HepG2 (cell line): ENCODE measurements around the gene AMDHD1. TPM values are rescaled to one million over a fixed set of nuclear protein-coding genes. Genes with fewer than 3 reads are reported as not detected.

Source experiments
- ATAC-seq: fragments of 200-7000 bp; cut with Tn5 transposase; 3 replicates; pipeline ENCODE4 v1.9.1; 2020; ENCODE audit warnings: mild to moderate bottlenecking, moderate library complexity
- BruUV-seq: library from RNA; stranded (reverse); fragments of 400-500 nt; replicated peaks from 2 replicates; lab custom pipeline; 2021; lab: Mats Ljungman, UMichigan
- CTCF ChIA-PET: fragments of 300-600 bp; formaldehyde crosslinking; extraction: SDS; loops from one replicate; lab custom pipeline; 2021; ENCODE audit warnings: low total read pairs, inconsistent platforms, low intra/inter-chr PET ratio; lab: Yijun Ruan, JAX
- POLR2A ChIA-PET: fragments of 350-600 bp; sonication (Branson Sonifier 250); formaldehyde crosslinking; loops from one replicate; lab custom pipeline; 2020; ENCODE audit warnings: antibody characterized with exemption, inconsistent platforms; lab: Yijun Ruan, JAX
- DNase-seq: peaks from one replicate; pipeline ENCODE4 v3.0.0-alpha.2; 2015; ENCODE audit warnings: low spot score
- FAIRE-seq: peaks from 3 replicates; lab custom pipeline; 2011; peaks lifted over from hg19 to GRCh38; lab: Jason Lieb, UNC
- H2AFZ ChIP-seq: one replicate; pipeline ENCODE4 v1.6.1; 2011; ENCODE audit warnings: low read length, inconsistent platforms
- H3K27ac ChIP-seq: fragments of 300-600 bp; 3 replicates; pipeline ENCODE4 v1.8.0; 2011; ENCODE audit warnings: mixed run types, mild to moderate bottlenecking, mixed read lengths, low read length, inconsistent platforms; ENCODE audit not compliant: insufficient read depth; ENCODE audit errors: extremely low read length
- H3K27me3 ChIP-seq, 2 experiments: fragments of 200-600 bp in 1 of 2; 2 replicates in 1 of 2; 3 replicates in 1 of 2; pipeline versions ENCODE4 v1.6.0 to v1.8.0; 2011; ENCODE audit warnings: low read length in 2 of 2, mild to moderate bottlenecking in 2 of 2, moderate library complexity in 2 of 2, inconsistent platforms in 1 of 2; ENCODE audit not compliant: insufficient read depth in 2 of 2, control insufficient read depth in 1 of 2
- H3K36me3 ChIP-seq, 2 experiments: fragments of 200-600 bp in 1 of 2; replicated peaks in 1 of 2; 2 replicates in 1 of 2; 3 replicates in 1 of 2; pipeline versions ENCODE4 v1.5.1 to v1.8.0; 2011; ENCODE audit warnings: low read length in 2 of 2, inconsistent platforms in 1 of 2; ENCODE audit not compliant: insufficient read depth in 2 of 2, control insufficient read depth in 1 of 2
- H3K4me1 ChIP-seq: 2 replicates; pipeline ENCODE4 v1.5.1; 2012; ENCODE audit warnings: low read length, inconsistent platforms; ENCODE audit not compliant: insufficient read depth
- H3K4me2 ChIP-seq: 2 replicates; pipeline ENCODE4 v1.6.0; 2011; ENCODE audit warnings: low read depth, low read length, inconsistent platforms
- H3K4me3 ChIP-seq, 3 experiments: fragments of 200-600 bp in 1 of 3; sonication (generic), shearing (Covaris generic) in 1 of 3; replicated peaks in 1 of 3; 2 replicates each; pipeline ENCODE4 v1.5.1; 2011 to 2016; ENCODE audit warnings: low read length in 3 of 3, inconsistent platforms in 2 of 3, low read depth in 2 of 3, mild to moderate bottlenecking in 2 of 3, control low read depth in 1 of 3, mixed read lengths in 1 of 3; ENCODE audit not compliant: insufficient read depth in 1 of 3
- H3K79me2 ChIP-seq: one replicate; pipeline ENCODE4 v1.6.1; 2011; ENCODE audit warnings: low read length, inconsistent platforms; ENCODE audit not compliant: insufficient read depth
- H3K9ac ChIP-seq: 2 replicates; pipeline ENCODE4 v1.6.0; 2011; ENCODE audit warnings: mild to moderate bottlenecking, low read depth, low read length, inconsistent platforms; ENCODE audit not compliant: insufficient read depth
- H3K9me3 ChIP-seq: 2 replicates; pipeline ENCODE4 v1.5.1; 2012; ENCODE audit warnings: mild to moderate bottlenecking, low read length
- H4K20me1 ChIP-seq: 2 replicates; pipeline ENCODE4 v1.6.0; 2011; ENCODE audit warnings: inconsistent platforms, mild to moderate bottlenecking, low read length, moderate library complexity; ENCODE audit not compliant: insufficient read depth
- CTCF ChIP-seq: sonication (generic); formaldehyde crosslinking; IDR thresholded peaks from 2 replicates; pipeline ENCODE4 v1.5.0; 2020; ENCODE audit warnings: mild to moderate bottlenecking, missing genetic modification reagents, moderate library complexity
- NFYC ChIP-seq: IDR thresholded peaks from 2 replicates; pipeline ENCODE4 v1.6.1; 2016; ENCODE audit warnings: missing genetic modification reagents, missing compliant biosample characterization
- RAD21 ChIP-seq: fragments of 450-650 bp; formaldehyde crosslinking; IDR thresholded peaks from 2 replicates; pipeline ENCODE4 v1.5.0; 2020; ENCODE audit warnings: mild to moderate bottlenecking
- SIX1 ChIP-seq: sonication (generic); formaldehyde crosslinking; IDR thresholded peaks from 2 replicates; pipeline ENCODE4 v1.4.0; 2020; ENCODE audit warnings: missing genetic modification reagents, borderline replicate concordance
- SMC3 ChIP-seq: IDR thresholded peaks from 2 replicates; pipeline ENCODE4 v1.6.1; 2011; ENCODE audit warnings: low read length, improper control_type of control experiment
- SOX13 ChIP-seq, 3 experiments: fragments of 450-650 bp in 1 of 3; sonication (generic) in 1 of 3; formaldehyde crosslinking in 1 of 3; IDR thresholded peaks in 2 of 3; conservative IDR thresholded peaks in 1 of 3; 2 replicates each; pipeline versions ENCODE4 v1.5.0 to v1.6.1; 2016 to 2020; ENCODE audit warnings: antibody characterized with exemption in 1 of 3, mild to moderate bottlenecking in 1 of 3, missing compliant biosample characterization in 1 of 3, missing genetic modification reagents in 1 of 3, moderate library complexity in 1 of 3
- STAG1 ChIP-seq: sonication (generic); formaldehyde crosslinking; IDR thresholded peaks from 2 replicates; pipeline ENCODE4 v1.4.0; 2020; ENCODE audit warnings: missing genetic modification reagents
- TSC22D2 ChIP-seq: sonication (generic); formaldehyde crosslinking; IDR thresholded peaks from 2 replicates; pipeline ENCODE4 v1.5.1; 2020; ENCODE audit warnings: missing genetic modification reagents, mild to moderate bottlenecking, borderline replicate concordance
- ZBTB20 ChIP-seq: sonication (generic); formaldehyde crosslinking; IDR thresholded peaks from 2 replicates; pipeline ENCODE4 v1.8.1; 2023; ENCODE audit warnings: missing genetic modification reagents, low read depth, mild to moderate bottlenecking, borderline replicate concordance
- ZNF20 ChIP-seq: sonication (generic); formaldehyde crosslinking; IDR thresholded peaks from 2 replicates; pipeline ENCODE4 v1.4.0; 2020; ENCODE audit warnings: mild to moderate bottlenecking, moderate library complexity, missing genetic modification reagents
- ZNF230 ChIP-seq: sonication (generic); formaldehyde crosslinking; IDR thresholded peaks from 2 replicates; pipeline ENCODE4 v1.4.0; 2020; ENCODE audit warnings: mild to moderate bottlenecking, missing genetic modification reagents
- ZNF326 ChIP-seq: sonication (generic); formaldehyde crosslinking; IDR thresholded peaks from 2 replicates; pipeline ENCODE4 v1.4.0; 2020; ENCODE audit warnings: missing genetic modification reagents, borderline replicate concordance
- ZNF510 ChIP-seq: sonication (generic); formaldehyde crosslinking; IDR thresholded peaks from 2 replicates; pipeline ENCODE4 v1.4.0; 2020; ENCODE audit warnings: low read depth, mild to moderate bottlenecking, missing genetic modification reagents
- ZNF557 ChIP-seq: sonication (generic); formaldehyde crosslinking; IDR thresholded peaks from 2 replicates; pipeline ENCODE4 v1.4.0; 2020; ENCODE audit warnings: missing genetic modification reagents
- ZNF644 ChIP-seq: IDR thresholded peaks from 2 replicates; pipeline ENCODE4 v1.6.1; 2016; ENCODE audit warnings: low read depth
- WGBS: methylation state at CpG from one replicate; pipeline ENCODE4 v1.1.6; 2017; ENCODE audit warnings: low lambda C conversion rate; 5-methylcytosine and 5-hydroxymethylcytosine counted together
- in situ Hi-C: cut with HindIII; loops from 2 replicates; pipeline ENCODE4 v1.10.0; 2017; ENCODE audit warnings: low pct_unique_long_range_greater_than_20kb; ENCODE audit not compliant: extremely low pct_ligation_motif_present
- intact Hi-C: fragments of 100-400 bp; cut with micrococcal nuclease; formaldehyde crosslinking; loops from one replicate; pipeline ENCODE4 v1.10.0; 2022; ENCODE audit not compliant: unreplicated experiment
- polyA plus RNA-seq, 8 experiments: library from polyadenylated mRNA; depleted of rRNA in 3 of 8; stranded (reverse) in 7 of 8; unstranded in 1 of 8; fragments of >200 nt; fragmentation: Illumina TruSeq in 4 of 8; extraction: Trizol in 4 of 8; gene quantifications; 2 replicates each; pipeline versions ENCODE4 v1.2.1 to v1.2.3, GENCODE V29; 2011 to 2016; ENCODE audit warnings: low read depth in 4 of 8, missing spikeins in 1 of 8, mixed read lengths in 1 of 8; ENCODE audit not compliant: insufficient read depth in 1 of 8
- total RNA-seq, 5 experiments: library from RNA; depleted of rRNA; stranded (reverse); fragments of >200 nt; fragmentation: Illumina TruSeq; extraction: Trizol; gene quantifications; 2 replicates each; pipeline ENCODE4 v1.2.3, GENCODE V29; 2016; ENCODE audit warnings: low read depth in 1 of 5

Gene AMDHD1
- total and polyA plus RNA-seq, 2 of the 13 experiments (the other 11 are each of a cell fraction or from before 2014, with no cell fraction given), result 6.5 to 29.6 TPM

GRCh38 chr12:95959107-95959506, 16.0 kb downstream of the AMDHD1 start:
- CTCF ChIA-PET, result interaction anchor here (1.3 kb wide), 1 partner anchor 40 kb away, joined by 7 read pairs; no protein-coding TSS in a partner anchor
- 90% methylated on average over 1 of the region's 1 CpG for WGBS
- no peaks in the 10 kb centered on the region for H3K27me3 ChIP-seq
- intact Hi-C loops (loop anchor here (1.0 to 10.0 kb wide), 3 partner anchors 38 to 134 kb away; partner anchors contain the start of gene HAL), in situ Hi-C loops (no loop called here)
- H2AFZ ChIP-seq, result no peak overlapping the region
- peaks cover 0 to 1% of the 10 kb centered on the region in 2 experiments; a peak in 2 of 5 replicates for H3K36me3 ChIP-seq
- FAIRE-seq, result no peak
- H3K4me1 ChIP-seq, result peaks cover 45% of the 10 kb centered on the region
- no TSS peak for BruUV-seq
- H3K4me3 ChIP-seq, result no peak overlapping the region
- TF ChIP-seq ZNF326 (no peak), ZBTB20 (CRISPR knock-in tag) (no peak), SMC3 (peak; percentile 66; the same call in 1 of the 2 replicates), NFYC (CRISPR knock-in tag) (0 out of 2 replicates have a peak, but pooled peaks have one; percentile 15), ZNF20 (no peak), TSC22D2 (no peak), SIX1 (CRISPR knock-in tag) (peak; percentile 79; the same call in 1 of the 2 replicates), RAD21 (peak; percentile 75; the same call in 1 of the 2 replicates), STAG1 (CRISPR knock-in tag) (peak; percentile 84), CTCF (CRISPR knock-in tag) (peak; percentile 54), ZNF557 (CRISPR knock-in tag) (no peak), ZNF644 (no peak), ZNF230 (CRISPR knock-in tag) (no peak), SOX13 (IDR thresholded peaks at IDR 0.05) (no peak), SOX13 (CRISPR knock-in tag; conservative IDR thresholded peaks at IDR 0.05 in 1 of 2, IDR thresholded peaks at IDR 0.05 in 1 of 2) (no peak), ZNF510 (CRISPR knock-in tag) (no peak)
- TF ChIP-seq, all 625 proteins: peak for 6
- no peaks in the 10 kb centered on the region for H4K20me1 ChIP-seq
- ATAC-seq (peak; percentile 89), DNase-seq (peak; percentile 59)
- H3K4me2 ChIP-seq, result no peak overlapping the region
- no peaks in the 10 kb centered on the region for H3K79me2 ChIP-seq
- H3K27ac ChIP-seq, result no peak overlapping the region
- H3K9me3 ChIP-seq, result no peaks in the 10 kb centered on the region
- no peak overlapping the region for H3K9ac ChIP-seq
- POLR2A ChIA-PET, result interaction anchor here (1.6 to 2.4 kb wide), 4 partner anchors 16 to 41 kb away, joined by 4 to 13 read pairs (median 9); partner anchors contain the start of genes AMDHD1, CCDC38 and HAL
